ENCODE data around the gene BDH2.

BDH2 gene

DNA sequence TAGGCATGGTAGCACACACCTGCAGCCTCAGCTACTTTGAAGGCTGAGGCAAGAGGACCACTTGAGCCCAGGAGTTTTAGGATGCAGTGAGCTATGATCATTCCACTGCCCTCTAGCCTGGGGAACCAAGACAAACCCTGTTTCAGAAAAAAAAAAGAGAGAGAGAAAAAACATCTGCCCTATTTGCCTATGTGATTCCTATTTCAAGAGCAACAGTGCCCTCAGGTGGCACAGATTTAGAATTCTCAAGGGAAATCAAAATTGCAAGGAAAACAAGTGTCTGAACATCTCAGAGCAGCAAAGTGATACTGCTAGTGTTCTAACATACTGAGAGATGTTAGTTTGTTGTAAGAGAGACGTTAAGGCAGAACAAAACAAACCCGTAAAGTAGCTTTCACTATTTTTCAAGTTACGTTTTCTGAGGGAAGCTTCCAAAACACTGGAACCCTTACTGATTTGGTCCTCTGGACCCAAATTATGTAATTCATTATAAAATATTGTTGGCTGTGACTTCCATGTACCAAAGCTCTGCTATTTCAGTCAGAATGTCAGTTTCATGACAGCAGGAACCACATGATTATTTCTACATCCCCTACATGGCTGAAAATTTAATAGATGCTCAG, 7.9 kb downstream of the BDH2 start:
- DNase-seq (ENCODE audit: low read depth): peak; percentile 73
- TF ChIP-seq CTCF (conservative IDR thresholded peaks at IDR 0.05; ENCODE audit: control insufficient read depth, insufficient read depth, low read depth, low read length): peak; percentile 54

GRCh38 chr4:103089481-103089880, 10.2 kb downstream of the BDH2 start:
- H3K4me3 ChIP-seq (ENCODE audit: control insufficient read depth, low read depth, low read length): no peak overlapping the region
- no peak for DNase-seq (ENCODE audit: low read depth)
- TF ChIP-seq CTCF (conservative IDR thresholded peaks at IDR 0.05; ENCODE audit: control insufficient read depth, insufficient read depth, low read depth, low read length): no peak

More for the DNA sequence above, 7.9 kb downstream of the BDH2 start:
- H3K4me3 ChIP-seq (ENCODE audit: control insufficient read depth, low read depth, low read length): no peak overlapping the region

- no peak for DNase-seq (ENCODE audit: low read depth)
- TF ChIP-seq CTCF (conservative IDR thresholded peaks at IDR 0.05; ENCODE audit: control insufficient read depth, insufficient read depth, low read depth, low read length): no peak
- no peak overlapping the region for H3K4me3 ChIP-seq (ENCODE audit: control insufficient read depth, low read depth, low read length)
These were observed 13.1 kb downstream of the BDH2 start for GRCh38 chr4:103086551-103086950.

DNA sequence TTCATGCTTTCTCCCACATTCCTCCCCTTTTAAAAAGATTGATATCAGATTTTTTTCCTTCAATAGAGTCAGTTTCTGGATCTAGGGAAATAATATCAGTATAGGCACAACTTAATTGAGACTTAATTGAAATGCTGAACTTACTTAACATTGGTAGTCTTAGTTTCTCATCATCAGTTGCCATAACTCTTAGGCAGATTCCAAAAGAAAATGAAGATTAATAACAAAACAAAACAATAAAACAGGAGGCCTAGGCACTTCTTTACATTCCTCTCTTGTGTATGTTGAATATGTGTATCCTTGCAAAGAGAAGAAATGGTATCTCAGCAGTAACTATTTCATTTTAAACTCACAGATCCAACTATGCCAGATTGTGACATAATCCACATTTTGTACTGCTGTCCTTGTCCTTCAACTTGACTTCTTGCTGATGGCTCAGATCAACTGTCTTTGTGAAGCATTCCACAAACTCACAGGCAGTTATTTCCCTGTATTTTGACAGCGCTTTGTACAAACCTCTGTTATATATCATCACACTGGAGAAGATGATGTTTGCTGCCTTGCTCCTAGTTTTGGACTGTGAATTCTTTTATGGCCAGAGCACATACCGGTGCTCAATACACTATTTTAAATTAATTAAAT, 14.0 kb downstream of the BDH2 start:
- TF ChIP-seq CTCF (conservative IDR thresholded peaks at IDR 0.05; ENCODE audit: control insufficient read depth, insufficient read depth, low read depth, low read length): no peak
- no peak overlapping the region for H3K4me3 ChIP-seq (ENCODE audit: control insufficient read depth, low read depth, low read length)
- DNase-seq (ENCODE audit: low read depth): no peak

DNA sequence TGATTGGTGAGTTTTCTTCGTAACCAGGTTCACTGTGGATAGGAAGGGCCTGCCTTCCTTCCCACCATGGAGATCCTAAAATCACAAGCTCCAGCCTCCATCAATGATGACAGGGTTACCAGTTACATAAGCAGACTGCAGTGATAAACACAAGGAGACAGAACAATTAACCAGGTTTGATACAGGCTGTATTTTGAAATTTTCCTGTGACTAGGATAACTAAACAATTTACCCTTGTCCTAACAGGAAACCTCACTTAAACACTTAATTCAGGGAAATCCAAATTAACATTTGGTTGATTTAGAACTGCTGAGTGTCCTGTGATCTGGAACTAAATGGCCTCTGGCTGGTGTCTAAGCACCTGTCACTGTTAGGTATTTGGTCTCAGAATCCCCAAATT, 20.0 kb downstream of the BDH2 start:
- no peak overlapping the region for H3K4me3 ChIP-seq (ENCODE audit: control insufficient read depth, low read depth, low read length)
- TF ChIP-seq CTCF (conservative IDR thresholded peaks at IDR 0.05; ENCODE audit: control insufficient read depth, insufficient read depth, low read depth, low read length): no peak
- no peak for DNase-seq (ENCODE audit: low read depth)

- no peak for TF ChIP-seq CTCF (conservative IDR thresholded peaks at IDR 0.05; ENCODE audit: control insufficient read depth, insufficient read depth, low read depth, low read length)
- peak within 1 kb of the TSS; percentile 81 for H3K4me3 ChIP-seq (ENCODE audit: control insufficient read depth, low read depth, low read length)
- DNase-seq (ENCODE audit: low read depth): peak; percentile 8
These were observed 22.8 kb downstream of the BDH2 start, which contains the start of gene SLC9B2 for GRCh38 chr4:103076747-103077347. TSS of gene SLC9B2 (minus strand) at chr4:103076761. CDS start at chr4:103067550, 9,211 bp downstream.

Measured in fibroblast of mammary gland (primary cell).